Right ventricle myocardium inferior (tissue), 1 donor: ENCODE data around the gene CCSER1. TPM values are rescaled to one million over a fixed set of nuclear protein-coding genes. Genes with fewer than 3 reads are reported as not detected.
"Not testable (repeated sequence)": the region's sequence is repeated elsewhere in the genome, so short reads cannot be mapped to it uniquely, and the experiment has no call there.

Experiments used
- ATAC-seq: fragments of 200-7000 bp; cut with Tn5 transposase; one replicate; pipeline ENCODE4 v1.9.1; 2020; ENCODE audit warnings: mild to moderate bottlenecking, moderate library complexity
- DNase-seq: peaks from one replicate; pipeline ENCODE4 v3.0.0; 2021; ENCODE audit errors: missing footprints
- intact Hi-C: fragments of 100-400 bp; cut with DNase I; formaldehyde crosslinking; loops from one replicate; pipeline ENCODE4 v1.11.0; 2022
- total RNA-seq: library from RNA; stranded (reverse); fragmentation: NEBNext Ultra II Directional; extraction: Animal tissue kit (Norgen Biotek cat#: 25700); gene quantifications from one replicate; pipeline ENCODE4 v1.2.1, GENCODE V29; 2021
- donor health status: DM: no; HTN: yes; CAD: no; lungs with severe emphysema.

The CCSER1 gene
- total RNA-seq, 1 donor from 2014 or later, result 12.9 TPM

GRCh38 chr4:90904021-90904420 lies 776.8 kb downstream of the CCSER1 start:
- intact Hi-C loops, result no loop called here
- DNase-seq, result no peak
- no peak for ATAC-seq

GRCh38 chr4:90906239-90906638 lies 779.0 kb downstream of the CCSER1 start:
- intact Hi-C loops, result no loop called here
- DNase-seq, result no peak
- ATAC-seq, result no peak

GRCh38 chr4:90911724-90912434 lies 784.7 kb downstream of the CCSER1 start:
- intact Hi-C loops, DNase-seq, ATAC-seq: not testable (repeated sequence)

GRCh38 chr4:90922174-90922573 lies 795.0 kb downstream of the CCSER1 start:
- intact Hi-C loops, result no loop called here
- DNase-seq (no peak), ATAC-seq (no peak)

- intact Hi-C loops, result no loop called here
- DNase-seq, result no peak
- ATAC-seq, result no peak
These were observed 799.8 kb downstream of the CCSER1 start for GRCh38 chr4:90926957-90927356.

GRCh38 chr4:90943311-90943710 lies 816.1 kb downstream of the CCSER1 start:
- intact Hi-C loops, result no loop called here
- ATAC-seq (no peak), DNase-seq (no peak)

- ATAC-seq (no peak), DNase-seq (no peak)
- intact Hi-C loops, result no loop called here
These were observed 819.8 kb downstream of the CCSER1 start for GRCh38 chr4:90946945-90947344.

DNA sequence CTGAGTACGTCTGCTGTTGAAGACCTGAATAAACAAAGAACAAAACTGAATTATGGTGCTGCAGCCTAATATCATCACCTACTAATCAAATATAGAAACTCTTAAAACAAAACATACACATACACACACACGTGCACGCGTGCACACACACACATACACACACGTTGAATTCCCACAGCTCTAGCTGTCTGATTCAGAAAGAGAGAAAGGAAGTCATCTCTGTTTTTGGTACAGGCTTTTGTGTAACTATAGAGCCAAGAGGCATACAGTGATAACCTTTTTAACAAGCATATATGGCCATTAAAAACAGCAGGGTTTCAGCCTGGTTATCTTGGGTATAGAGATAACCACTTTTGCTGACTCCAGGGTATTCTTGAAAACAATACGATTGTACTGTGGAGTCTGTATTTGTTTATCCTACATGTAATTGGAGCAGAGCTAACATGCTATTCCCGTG lies 823.2 kb downstream of the CCSER1 start:
- ATAC-seq (no peak), DNase-seq (no peak)
- intact Hi-C loops, result no loop called here

GRCh38 chr4:90951037-90951436 lies 823.8 kb downstream of the CCSER1 start:
- DNase-seq (no peak), ATAC-seq (no peak)
- intact Hi-C loops, result no loop called here

- no peak for ATAC-seq
- no peak for DNase-seq
- intact Hi-C loops, result no loop called here
These were observed 831.2 kb downstream of the CCSER1 start for GRCh38 chr4:90958256-90958895.

DNA sequence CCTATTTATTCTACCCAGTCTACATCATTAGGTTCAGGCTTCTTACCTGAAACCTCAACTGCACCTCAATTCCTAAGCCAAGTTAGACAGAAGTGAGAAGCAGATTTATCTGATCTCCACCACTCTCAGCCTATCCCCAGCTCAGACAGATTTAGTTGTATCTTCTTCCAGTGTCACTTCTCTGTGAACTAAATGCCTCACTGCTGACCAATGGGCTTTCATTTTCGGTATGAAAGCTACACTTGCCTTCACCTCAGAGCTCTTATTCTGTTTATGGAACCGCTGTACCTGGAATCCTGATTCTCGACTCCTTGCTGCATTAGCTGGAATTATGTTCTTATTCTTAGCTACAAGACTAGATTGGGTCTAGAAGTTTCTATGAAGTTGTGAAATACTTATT lies 833.2 kb downstream of the CCSER1 start:
- intact Hi-C loops, result no loop called here
- no peak for DNase-seq
- ATAC-seq, result no peak

DNA sequence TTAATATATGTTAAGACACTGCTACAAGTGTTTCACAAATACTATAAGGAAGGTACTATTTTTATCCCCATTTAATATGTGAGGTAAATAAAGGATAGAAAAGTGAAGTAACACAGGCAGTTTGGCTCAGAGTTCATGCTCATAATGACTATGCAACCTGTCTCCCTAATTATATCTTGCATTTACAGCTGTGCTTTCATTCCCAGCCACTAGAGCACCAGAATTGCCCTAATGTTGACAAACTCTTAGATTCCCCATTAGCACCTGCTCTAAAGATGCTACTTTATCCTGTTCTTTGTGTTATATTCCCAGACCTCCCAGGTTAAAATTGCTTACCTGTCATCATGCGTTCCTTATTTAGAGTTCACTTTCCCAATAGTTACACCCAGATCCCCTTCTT lies 833.6 kb downstream of the CCSER1 start:
- no peak for ATAC-seq
- DNase-seq, result no peak
- intact Hi-C loops, result no loop called here

DNA sequence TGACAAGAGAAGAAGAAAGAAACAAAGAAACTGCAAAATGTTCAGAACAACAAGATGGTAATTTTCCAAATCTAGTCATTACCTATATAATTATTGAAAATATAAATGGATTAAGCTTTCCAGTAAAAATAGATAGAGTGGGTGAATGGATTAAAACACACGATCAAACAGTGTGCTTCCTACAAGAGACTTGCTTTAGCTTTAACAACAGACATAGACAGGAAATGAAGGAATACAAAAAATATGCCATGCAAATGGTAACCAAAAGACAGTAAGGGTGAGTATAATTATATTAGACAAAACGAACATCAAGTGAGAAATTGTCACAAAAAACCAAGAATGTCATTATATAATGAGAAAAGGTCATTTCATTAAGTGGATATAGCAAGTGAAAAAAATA lies 842.8 kb downstream of the CCSER1 start:
- intact Hi-C loops, result no loop called here
- ATAC-seq (no peak), DNase-seq (no peak)

- no peak for ATAC-seq
- intact Hi-C loops, result no loop called here
- no peak for DNase-seq
These were observed 850.5 kb downstream of the CCSER1 start for GRCh38 chr4:90977726-90978125.

GRCh38 chr4:90979556-90979955 lies 852.4 kb downstream of the CCSER1 start:
- intact Hi-C loops, result no loop called here
- DNase-seq, result no peak
- no peak for ATAC-seq

DNA sequence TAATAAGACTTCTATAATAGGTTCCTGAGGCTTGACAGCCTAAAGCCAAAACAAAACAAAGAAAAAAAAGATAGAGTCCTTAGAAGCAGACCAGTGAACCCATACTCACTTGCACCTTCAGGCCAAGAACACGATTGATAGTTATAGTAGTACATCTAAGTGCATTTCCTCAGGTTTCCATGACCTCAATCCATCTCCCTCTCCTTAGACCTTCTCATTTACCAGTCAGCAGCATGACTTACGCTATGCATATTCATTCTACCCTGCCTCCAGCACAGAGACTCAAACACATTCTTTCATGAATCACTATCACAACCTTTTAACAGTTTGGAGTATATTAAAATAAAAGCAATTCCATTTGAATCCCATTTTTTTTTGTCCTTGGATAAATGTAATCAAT lies 855.6 kb downstream of the CCSER1 start:
- intact Hi-C loops, result no loop called here
- no peak for DNase-seq
- ATAC-seq, result no peak

DNA sequence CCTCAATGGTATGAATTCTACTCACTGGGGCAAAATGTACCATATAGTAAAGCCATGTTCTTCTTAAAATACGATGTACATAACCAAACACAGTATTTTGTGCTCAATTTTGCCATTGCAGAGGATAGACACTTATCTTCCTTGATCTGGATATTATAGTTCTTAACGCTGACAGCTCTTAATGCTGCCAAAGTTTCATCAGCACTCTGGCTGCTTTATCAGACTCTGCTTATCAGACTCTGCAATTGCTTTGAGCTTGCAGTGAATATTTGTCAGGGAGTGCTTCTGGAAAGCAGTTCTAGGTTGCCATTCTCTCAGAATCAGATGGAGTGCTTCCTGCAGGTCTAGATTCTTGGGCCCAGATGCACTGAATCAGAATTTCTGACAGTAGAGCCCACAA lies 863.1 kb downstream of the CCSER1 start:
- DNase-seq (no peak), ATAC-seq (no peak)
- intact Hi-C loops, result no loop called here

DNA sequence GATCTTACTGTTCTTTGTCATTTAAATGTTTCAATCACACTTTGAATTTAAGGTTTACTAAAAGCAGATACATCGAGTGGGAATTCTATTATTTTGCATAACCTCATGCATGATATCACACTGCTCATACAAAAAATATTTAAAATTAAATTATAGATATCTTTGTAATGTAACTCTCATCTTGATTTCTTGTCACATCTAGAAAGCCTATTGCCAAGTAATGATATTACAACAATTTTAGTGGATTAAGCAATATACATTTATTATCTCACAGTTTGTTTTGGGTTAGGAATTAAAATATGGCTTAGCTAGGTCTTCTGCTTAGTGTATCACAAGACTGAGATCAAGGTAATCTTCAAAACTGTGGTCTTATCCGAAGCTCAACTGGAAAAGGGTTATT lies 865.0 kb downstream of the CCSER1 start:
- no peak for DNase-seq
- ATAC-seq, result no peak
- intact Hi-C loops, result no loop called here

DNA sequence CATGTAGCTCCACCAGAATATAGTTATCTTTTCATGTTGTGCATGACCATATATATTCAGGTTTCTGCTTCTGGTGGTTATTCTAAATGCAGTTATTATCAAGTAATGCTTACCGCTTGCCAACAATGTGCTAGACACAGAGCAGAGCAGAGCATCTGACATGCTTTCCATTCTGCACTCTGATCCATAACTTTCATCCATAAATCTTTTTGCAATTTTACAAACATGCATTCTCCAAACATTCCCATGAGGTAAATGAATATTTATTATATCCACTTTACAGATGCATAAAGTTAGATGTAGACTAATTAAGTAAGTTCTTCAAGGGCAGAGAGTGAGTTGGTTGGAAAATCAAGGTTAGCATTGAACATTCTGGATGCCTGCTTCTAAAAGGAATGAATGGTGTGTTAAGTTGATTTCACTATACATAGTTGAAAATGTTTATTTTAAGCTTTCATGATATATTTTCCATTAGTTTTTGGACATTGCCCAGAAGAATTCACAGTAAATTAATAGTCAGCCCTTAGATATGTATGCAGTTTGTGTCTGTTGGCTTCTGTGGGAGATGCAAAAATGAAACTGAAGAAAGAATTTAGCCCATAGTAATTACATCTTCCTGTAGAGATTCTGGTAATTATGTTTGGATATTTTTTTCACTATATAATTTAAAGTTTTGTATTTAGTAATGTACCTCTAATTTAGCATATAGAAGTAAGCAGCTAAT lies 867.8 kb downstream of the CCSER1 start:
- ATAC-seq, result no peak
- intact Hi-C loops, result no loop called here

DNA sequence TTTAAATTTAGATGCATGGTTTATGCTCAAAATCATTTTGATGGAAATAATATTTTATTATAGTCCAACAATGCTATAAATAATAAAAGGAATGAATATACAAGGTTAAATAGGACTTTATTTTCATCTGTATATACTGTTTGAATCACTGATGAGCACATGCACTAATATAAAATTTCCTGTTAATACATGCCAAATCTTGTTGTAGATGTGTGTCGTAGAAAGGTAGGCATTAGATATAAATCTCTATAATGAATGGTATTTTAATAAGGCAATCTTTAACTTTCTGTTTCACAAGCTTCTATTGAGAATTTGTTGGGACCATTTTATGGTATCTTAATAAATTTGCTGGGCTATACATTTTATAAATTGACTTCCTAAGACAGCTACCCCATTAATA lies 868.8 kb downstream of the CCSER1 start:
- DNase-seq, result no peak
- intact Hi-C loops, result no loop called here
- no peak for ATAC-seq

More for the DNA sequence above, 867.8 kb downstream of the CCSER1 start:
- no peak for DNase-seq
